Parietal lobe (tissue), 2 donors: ENCODE data around the gene CXorf49B. TPM values are rescaled to one million over a fixed set of nuclear protein-coding genes. Genes with fewer than 3 reads are reported as not detected.

Experiments used
- small RNA-seq: library from RNA; depleted of rRNA; stranded (forward); fragments of <200 nt; gene quantifications from one replicate; pipeline ENCODE3, GENCODE V24; 2014; ENCODE audit warnings: low replicate concordance
- total RNA-seq: library from RNA; depleted of rRNA; stranded (reverse); fragments of >200 nt; gene quantifications from one replicate; pipeline ENCODE4 v1.2.3, GENCODE V29; 2014

Gene CXorf49B
- total RNA-seq, result not detected

DNA sequence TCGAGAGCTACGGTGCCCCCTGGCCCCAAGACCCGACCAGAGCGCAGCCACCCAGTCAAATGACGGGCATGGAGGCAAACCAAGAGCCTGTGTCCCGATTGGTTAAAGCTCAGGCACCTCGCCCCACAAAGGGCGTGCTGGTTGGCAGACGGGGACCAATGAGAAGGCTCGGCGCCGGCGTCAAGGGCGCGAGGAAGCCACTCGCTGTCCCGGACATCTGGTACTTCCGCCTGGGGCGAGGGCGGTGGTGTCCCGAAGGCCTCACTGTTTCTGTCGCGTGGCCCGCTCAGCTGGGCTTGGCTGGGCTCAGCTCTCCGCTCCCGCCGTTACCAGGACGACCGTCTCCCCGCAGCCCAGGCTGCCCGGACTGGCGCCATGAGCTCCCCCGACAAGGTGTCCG is at the start of gene CXorf49B:
TSS of gene CXorf49B (plus strand) at position 301 of the 400 bp plus-strand sequence. CDS start at position 376, 75 bp downstream.

GRCh38 chrX:71718185-71718584 is 45.0 kb upstream of the CXorf49B start, which contains the start of gene CXorf49:
Gene CXorf49, minus strand, starts transcription at chrX:71718285. Its CDS starts 134 bp downstream, at chrX:71718151.

Small RNAs within 50 kb of the gene (small RNA-seq; reads per million reads assigned to genes)
- gene BX276092.1 (not detected), gene BX276092.6 (not detected), gene BX276092.8 (not detected)

Other genes with a start within 250 kb of the CXorf49B start
- gene OGT, start 230.2 kb upstream of the CXorf49B start, total RNA-seq, result 406 TPM
- gene GCNA, start 184.9 kb upstream of the CXorf49B start, total RNA-seq, result 5.3 TPM
- gene CXCR3, start 144.8 kb upstream of the CXorf49B start, total RNA-seq, result not detected
- not detected for gene CXorf49, start 45.1 kb upstream of the CXorf49B start, total RNA-seq
- 1.3 TPM for gene NHSL2, start 147.5 kb downstream of the CXorf49B start, total RNA-seq